ENCODE data around the gene RTP3.
A peak's percentile ranks its signal among the peaks of the same experiment; 100 is the strongest.

Gene RTP3

DNA sequence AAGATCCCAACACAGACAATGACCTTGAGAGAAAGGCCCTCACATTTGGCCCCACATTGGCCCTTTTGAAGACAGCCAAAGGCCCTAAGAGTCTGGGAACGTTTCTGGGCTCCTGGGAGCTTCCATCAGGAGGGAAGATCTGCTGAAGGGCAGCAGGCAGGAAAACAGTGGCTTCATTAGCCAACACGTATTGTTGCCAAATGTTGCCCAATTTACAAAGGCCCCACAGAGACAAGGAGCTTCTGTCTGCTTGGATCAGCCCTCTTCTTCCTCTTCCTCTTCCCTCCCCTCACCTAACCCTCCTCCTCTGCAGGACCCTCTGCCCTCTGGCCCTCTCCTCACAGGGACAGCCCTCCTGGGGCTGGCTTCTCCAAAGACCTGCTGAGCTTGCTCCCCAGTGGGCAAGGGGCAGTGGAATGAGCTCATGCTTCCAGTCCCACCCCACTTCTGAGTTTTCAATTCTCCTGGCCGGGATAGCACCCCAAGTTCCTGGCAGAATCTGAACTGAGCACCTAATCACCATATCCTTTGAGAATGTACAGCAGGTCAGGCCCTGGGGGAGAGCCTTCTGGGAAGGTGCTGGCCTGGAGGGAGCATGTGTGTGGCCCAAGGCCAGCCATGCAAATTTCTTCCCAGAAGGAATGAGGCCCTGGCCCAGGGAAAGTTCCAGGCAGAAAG, 28.0 kb upstream of the RTP3 start:
- DNase-seq: no peak

DNA sequence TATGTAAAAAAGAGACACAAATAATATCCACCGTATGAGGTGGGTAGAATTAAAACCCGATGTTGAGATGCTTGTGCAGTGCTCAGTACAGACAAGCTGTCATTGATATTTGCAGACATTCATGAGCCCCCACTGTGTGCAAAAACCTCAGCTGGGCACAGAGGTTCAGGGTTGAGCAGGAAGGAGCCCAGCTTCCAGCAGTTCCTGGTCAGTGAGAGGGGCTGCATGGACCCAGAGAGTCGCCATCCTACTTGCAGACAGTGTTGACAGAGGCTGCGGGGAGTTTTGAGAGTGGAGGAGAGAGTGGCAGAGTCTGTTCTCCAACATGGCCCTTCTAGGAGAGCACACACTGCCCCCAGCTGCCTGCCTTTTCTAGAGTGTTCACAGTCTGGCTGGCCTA, 26.9 kb upstream of the RTP3 start:
- no peak for DNase-seq

DNA sequence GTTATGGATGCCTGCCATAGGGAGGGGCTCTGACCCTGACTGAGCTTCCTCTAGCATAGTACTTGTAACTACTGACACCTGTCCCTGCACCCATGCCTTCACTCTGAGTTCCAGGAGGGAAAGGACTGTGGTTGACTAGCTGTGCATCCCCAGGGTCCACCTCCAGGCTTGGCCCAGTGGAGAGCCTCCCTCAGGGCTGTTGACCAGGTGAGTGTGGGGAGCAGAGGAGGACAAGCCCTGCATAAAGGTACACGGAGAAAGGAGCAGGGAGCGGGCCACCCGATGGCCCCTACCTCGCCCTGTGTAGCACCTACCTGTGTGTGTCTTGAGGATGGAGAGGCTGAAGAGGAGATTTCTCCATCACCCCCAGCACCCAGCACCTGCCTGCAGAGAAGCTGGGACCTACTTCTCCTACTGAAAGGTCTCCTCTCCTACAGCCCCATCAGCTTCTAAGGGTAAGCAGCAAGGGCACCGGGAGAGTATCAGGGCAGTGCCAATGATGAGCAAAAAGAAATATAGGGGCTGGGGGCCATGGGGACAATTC, 26.3 kb upstream of the RTP3 start:
- no peak for DNase-seq

DNA sequence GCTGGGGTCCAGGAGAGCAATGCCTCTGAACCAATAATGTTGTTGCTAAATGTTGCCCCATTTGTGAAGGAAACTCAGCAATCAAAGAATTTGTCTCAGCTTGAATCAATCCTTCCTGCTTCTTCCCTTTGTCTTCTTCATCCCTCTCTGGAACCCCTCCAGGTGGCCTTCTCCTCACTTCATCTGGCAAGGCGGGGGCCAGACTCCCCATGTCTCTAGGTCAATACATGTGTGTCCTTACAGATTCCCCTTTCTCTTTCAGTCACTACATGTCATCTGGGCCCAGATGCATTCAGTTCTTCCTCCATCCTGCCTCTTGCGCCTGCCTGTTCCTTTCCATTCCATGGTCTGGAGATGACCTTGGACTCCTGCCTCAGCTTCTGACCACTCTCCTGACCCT, 25.0 kb upstream of the RTP3 start:
- DNase-seq: no peak

DNA sequence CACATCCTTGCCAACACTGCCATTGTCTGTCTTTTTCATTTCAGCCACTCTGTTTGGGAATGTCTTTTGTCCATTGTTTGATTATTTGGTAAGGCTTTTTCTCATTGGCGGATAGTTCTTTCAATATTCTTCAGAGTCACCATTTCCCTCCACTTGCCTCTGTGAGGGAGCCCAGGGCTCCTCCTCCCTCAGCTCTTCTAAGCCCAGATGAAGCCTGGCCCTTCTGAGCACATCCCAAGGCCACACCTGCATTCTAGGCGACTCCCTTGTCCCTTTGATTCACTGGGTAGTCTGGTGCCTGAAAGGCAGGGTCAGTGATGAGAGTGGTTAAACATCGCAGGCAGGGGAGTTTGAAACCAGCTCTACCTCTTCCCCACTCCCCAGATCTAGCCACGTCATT, 20.6 kb upstream of the RTP3 start:
- DNase-seq: no peak

DNA sequence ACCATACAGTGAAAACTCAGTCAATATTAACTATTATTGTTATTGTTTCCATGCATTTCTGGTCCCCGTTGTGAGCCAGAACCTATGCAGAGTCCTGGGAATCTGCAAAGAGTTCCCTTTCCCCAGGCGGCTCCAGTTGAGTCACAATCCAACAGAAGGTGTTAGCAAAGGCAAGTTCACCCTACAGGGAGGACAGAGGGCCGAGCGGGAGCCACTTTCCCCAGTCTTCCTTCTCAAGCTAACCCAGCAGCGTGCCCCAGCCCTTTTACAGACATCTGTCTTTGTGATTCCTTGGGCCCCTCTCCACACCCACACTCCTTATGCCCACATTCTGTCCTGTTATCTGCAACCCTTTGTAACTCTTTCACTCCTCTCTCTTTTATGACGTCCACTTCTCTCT, 20.0 kb upstream of the RTP3 start:
- no peak for DNase-seq

DNA sequence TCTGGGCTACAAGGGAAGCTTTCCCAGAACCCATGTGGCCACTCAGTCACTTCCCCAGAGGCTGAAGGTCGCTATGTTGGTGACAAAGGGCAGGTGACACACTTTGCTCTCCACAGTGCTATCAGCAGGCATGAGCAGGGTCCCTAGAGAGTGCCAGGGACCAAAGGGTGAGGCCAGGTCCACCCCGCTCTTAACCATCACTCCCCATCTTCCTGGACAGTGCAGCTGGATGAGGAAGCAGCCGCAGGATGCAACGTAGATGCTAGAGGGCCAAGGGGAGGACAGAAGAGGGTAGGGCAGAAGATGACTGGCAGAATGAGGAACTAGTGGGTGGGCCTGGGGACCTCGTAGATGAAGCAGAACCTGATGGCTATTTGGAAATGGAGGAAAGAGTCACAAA, 19.4 kb upstream of the RTP3 start:
- DNase-seq: no peak

DNA sequence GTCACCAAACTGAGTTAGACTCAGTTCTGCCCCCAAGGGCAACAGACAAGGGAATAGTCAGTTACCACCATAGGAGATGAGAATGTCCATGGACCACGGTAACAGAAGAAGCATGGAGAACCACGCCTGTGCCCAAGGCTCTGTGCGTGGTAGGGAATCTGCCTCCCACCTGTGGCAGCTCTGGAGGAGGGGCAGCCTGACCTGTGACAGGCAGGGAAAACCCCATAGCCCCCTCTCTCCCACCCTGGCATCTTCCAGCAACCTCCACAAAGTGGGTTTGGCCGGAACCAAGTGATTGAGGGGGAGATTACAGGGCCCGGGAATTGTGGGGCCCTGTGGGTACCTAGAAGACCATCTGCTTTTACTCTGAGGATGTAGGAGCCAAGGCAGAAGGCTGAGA, 18.8 kb upstream of the RTP3 start:
- no peak for DNase-seq

DNA sequence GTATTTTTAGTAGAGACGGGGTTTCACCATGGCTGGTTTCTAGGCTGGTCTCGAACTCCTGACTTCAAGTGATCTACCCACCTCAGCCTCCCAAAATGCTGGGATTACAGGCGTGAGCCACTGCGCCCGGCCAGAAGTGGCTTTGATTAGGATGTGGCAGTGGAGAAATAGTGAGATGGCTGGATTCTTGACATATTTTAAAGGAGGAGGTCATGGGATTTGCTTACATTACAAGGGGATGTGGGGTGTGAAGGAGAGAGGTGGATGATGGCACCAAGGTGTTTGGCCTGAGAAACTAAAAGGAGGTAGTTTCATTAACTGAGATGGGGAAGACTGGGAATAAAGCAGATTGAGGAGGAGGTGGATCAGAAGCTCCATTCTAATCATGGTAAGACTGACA, 18.1 kb upstream of the RTP3 start:
- no peak for DNase-seq

DNA sequence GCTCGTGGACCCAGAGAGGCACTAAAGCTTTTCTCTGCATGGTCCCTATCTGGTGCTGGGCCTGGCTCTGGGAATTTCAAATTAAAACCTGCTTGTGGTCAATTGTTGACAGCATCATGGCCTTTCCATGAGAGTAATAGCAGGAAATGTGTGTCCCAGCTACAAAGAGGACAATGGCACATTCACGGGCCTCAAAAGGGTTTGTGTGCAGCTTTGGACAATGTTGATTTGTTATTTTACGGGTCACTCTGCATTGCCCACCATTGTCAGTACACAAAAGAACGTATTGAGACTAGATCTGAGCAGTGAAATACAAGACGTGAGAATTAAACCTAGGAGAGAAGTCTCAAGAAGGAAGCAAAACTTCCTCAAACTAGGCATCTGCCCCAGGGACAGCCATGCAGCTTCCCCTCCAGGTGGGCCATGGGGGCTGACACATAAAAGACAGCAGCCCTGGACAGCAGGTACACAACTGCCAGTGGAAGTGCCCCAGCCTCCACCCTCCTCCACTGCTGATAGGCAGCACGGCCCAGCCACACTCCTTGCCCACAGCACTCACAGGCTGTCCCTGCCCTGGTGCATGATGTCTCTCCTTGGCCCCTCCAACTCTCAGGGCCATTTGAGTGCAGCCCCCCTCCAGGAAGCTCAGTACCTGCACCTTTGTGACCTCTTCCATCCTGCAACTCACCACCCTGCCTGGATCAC, 17.1 kb upstream of the RTP3 start:
- DNase-seq: no peak

DNA sequence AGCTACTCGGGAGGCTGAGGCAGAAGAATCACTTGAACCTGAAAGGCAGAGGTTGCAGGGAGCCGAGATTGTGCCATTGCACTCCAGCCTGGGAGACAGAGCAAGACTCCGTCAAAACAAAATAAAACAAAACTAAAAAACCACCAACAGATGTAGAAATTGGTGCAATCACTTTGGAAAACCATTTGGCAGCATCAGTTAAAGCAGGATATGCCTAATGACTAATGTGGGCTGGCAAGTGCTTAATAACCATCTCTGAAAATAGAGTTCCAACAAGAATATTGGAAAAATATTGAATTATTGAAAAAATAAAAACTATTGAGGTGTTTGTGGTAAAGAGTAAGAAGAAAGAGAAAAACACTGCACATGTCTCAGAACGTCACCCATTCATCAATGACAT, 16.1 kb upstream of the RTP3 start:
- DNase-seq: no peak

DNA sequence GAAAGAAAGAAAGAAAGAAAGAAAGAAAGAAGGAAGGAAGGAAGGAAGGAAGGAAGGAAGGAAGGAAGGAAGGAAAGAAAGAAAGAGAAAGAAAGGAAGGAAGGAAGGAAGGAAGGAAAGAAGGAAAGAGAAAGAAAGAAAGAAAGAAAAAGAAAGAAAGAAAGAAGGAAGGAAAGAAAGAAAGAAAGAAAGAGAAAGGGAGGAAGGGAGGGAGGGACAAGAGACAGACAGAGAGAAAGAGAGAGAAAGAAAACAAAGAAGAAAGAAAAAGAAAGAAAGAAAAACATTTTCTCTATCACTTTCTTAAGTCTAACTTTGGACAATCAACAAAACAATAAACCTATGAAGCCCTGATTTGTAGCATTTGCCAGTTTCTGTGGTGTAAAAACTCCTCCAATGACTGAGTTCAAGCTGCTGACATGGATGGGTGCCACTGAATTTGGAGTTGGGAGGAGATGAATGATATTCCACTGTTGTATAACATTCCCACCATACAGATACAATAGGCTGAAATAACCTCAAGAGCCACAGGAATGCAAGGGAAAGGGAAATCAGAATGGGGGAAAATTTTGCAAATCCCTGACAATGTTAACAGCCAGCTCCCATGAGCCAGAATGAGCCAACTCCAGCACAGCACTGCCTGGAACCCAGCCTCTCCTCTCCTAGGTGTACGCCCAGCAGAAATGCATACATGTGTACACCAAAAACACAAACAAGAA, 15.0 kb upstream of the RTP3 start:
- no peak for DNase-seq

DNA sequence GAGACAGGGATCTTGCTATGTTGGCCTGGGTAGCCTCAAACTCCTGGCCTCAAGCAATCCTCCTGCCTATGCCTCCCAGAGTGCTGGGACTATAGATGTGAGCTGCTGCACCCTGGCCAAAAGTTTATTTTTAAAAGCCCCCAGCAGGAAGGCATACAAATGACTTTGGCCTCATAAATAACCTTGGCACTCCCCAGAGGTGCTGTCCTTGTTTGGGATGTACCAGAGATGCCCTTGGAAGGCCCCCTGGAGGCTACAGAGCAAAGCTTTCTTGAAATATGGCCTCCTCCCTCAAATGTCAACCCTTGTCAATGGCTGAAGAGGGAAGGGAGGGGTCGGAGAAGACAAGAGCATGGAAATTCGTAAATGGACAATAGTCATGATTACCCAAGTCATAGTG, 14.0 kb upstream of the RTP3 start:
- DNase-seq: no peak

DNA sequence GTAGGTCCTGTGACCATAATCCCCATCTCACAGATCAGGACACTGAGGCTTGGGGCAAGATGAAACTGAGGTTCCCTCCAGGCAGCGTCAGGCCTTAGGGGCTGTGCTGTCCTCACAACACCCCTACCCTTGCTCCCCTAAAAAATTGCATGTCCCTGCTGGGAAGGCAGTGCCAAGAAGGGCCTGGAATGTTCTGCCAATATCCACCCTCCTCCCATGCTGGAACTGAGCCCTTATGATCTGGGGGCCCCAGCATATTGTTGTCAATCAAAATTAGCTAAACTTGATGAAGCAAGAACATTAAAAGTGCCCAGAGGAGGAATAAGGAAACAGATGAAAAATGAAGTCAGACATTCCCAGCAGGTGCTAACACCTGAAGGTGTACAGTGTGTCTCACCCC, 13.4 kb upstream of the RTP3 start:
- no peak for DNase-seq

DNA sequence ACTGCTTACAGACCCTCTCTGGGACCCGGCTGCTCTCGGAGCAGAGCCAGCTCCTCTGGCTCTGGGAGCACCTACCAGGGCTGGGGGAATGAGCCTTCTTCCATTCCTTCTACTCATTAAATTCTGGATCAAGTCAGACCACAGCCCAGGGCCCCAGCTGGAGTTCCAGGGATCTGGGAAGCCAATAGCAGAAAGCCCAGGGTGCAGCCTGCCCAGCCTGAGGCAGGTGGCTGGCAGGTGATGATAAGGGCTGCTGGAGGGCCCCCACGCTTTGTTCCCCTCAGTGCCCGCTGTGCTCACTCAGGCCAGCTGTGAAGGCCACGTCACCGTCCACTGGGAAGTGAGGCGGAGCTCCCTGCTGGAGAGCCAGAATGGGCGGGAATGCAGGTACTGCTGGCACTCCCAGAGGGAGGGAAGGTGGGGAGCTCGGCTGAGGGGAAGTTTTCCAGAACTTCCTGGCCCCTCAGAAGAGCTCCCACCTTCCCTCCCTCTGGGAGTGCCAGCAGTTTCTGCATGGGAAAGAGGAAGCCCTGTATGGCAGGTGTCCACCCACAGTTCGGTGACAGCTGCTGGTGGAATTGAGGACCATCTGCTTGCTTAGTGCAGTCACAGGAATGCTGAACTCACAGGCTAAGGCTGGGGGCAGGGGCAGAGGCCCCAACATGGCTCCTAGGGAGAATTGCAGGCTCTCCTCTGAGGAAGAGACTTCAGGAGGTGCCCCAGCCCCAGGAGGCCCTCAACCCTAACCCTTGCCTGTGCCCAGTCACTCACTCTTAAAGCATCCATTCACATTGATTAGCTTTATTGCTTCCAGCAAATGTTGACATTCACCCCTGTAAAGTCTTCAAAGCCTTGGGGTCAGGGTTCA, 12.6 kb upstream of the RTP3 start:
- DNase-seq: no peak

DNA sequence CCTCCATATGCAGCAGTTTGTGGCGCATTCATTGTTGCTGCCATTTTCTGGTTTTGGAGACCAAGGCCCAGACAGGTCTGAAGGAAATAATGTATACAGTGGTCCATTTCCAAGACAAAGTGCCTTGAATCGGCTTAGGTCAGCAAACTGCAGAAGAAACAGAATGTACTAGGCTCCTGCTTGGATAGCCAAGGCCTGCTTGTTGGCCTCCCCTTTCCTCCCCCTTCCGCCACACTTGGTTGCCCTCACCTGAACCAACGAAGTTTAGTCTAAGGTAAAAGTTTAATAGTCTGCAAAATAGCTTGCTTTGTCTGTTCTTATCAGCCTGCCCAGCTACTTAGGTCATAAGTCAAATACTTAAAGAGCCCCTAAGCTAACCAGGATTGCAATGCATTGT, 12.0 kb upstream of the RTP3 start:
- DNase-seq: no peak

DNA sequence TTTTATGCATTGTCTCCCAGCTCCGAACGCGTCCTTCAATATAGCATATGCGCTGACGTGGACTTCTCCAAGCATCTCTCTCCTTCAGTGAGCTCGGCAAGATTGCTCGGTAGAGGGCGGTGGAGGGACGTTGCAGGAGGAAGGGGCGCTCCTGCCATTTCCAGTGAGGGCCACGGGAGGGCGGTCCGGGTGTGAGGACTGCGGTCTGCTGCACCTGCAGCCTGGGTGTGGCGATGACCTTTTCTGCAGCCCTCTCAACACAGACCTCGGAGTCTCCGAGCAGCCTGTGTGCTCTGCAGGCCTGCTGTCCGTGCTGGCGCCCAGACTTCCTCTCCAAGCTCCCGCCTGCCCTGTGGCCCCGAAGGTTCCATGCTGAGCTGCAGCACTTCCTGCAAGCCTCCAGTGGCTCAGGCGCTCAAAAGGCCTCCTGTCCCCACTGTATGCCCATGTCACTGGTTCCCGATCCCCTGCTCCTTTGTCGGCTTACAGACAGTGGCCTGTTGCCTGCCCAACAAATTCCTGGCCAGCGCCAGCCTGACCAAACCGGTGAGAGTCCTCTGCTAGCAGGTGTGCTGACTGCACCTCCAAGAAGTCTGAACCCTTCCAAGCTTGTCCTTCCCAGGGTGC, 8.9 kb upstream of the RTP3 start:
- peak; percentile 96 for DNase-seq

DNA sequence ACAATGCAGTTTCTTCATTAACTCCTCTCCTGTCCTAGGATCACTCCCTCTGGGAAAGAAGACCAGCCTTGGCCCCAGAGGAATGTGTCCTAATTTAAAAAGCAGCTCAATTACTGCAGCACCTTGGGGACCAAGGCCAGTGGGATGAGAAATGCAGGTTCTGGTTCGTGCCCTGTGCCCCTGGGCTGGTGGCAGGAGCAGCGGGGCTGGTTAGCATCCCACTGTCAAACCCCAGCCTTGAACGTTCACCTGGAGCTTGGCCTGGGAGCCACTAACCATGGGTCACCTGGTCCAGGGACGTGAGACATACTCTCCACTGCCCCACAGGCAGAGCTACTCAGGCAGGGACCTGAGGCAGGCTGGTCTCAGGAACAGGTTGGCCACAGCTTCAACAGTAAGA, 8.4 kb upstream of the RTP3 start:
- DNase-seq: no peak

DNA sequence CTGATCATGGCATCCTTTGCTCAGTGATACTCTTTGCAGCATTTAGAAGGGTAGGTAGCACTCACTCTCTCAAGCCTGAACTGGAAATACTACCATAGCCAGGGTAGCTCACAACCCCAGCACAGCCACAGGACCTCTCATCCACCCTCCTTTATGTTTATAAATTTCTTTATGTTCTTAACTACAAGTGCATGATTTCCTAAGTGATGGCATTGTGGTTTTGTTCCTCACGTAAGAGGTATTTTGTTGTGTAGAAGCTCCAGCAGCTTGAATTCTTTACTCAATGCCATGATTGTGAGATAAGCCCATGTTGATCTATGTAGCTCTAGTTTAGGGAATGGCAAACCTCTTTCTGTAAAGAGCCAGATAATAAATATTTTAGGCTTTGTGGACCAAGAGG, 7.9 kb upstream of the RTP3 start:
- no peak for DNase-seq

DNA sequence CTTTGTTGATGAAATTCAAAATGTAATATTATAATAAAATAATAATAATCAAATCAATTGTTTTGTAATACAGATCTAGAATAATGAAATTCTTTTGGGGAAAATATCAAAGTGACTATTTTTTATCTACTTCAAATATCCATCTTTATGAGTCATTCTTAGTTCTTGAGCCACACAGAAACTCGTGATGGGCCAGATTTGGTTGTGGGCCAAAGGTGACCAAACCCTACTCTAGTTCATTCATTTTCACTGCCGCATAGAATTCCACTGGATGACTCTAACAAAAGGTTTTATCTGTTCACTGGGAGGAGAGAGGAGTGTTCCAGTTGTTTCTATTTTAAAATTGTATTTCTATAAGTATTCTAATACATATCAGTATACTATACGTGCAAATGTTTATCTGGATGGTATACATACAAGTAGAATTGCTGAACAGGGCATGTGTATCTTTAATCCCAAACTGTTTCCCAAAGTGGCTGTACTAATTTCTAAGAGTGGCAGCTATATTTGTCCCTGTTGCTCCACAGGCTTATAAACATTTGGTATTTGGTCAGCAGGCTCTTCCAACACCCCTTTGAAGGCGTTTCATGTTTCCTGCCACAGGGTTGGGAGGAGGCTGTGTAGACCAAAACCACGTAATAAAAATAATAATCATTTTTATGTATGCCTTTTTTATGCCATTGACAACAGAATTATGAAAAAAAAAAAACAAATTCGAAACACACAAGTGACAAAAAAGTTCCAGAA, 7.3 kb upstream of the RTP3 start:
- DNase-seq: no peak

DNA sequence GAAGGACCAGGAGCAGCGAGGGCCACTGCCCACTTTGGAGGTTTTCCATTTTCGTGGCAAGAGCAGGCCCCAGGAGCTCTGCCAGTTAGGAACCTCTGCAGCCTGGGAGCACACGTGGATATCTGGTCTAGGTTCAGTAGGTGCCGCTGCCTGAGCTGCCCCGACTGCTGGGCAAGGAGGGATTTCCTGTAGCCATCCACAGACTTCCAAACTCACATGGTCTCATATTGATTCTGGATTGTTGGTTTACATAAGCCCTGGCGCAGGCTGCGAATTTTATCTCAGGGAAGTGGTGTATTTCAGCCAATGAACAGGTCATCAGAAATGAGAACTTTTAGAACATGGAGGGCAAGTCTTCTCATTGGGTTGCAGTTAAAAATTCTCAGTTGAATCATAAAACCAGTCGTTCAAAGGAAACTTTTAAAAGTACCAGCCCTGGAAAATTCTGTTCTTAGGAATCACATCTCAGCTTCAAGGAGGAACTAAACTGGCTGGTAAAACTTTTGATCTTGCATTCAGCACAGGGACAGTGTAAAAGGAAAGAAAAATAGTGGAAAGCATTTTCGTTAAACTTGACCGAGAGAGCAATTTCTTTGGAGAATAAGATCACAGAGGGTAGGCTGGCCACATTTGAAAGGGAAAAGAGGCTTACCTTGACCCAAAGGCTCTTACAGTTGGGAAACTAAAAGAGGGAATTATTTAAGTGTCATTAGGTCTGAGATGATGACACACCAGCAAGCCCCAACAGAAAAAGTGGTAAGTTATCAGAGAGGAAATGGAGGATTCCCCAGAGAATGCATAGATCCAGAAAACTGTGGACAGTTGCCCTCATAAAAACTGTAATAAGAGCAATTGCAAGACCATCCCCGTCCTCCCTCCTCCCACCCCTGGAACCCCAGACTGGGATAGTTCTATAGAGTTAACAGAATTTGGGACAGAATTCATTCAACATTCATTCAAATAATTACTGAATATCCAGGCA, 6.4 kb upstream of the RTP3 start:
- no peak for DNase-seq
